NCI-H774 (cell line): ENCODE results near the gene LOXL4.

Experiments used
- DNase-seq: peaks from one replicate; lab custom pipeline; 2025; lab: John Stamatoyannopoulos, UW

The LOXL4 gene

GRCh38 chr10:98263088-98263487 is 4.9 kb downstream of the LOXL4 start:
- no peak for DNase-seq

- no peak for DNase-seq
Observed at GRCh38 chr10:98262571-98262970, 5.4 kb downstream of the LOXL4 start.

GRCh38 chr10:98261436-98262277 is 6.3 kb downstream of the LOXL4 start:
- DNase-seq, result no peak

- no peak for DNase-seq
Observed at GRCh38 chr10:98260752-98261151, 7.2 kb downstream of the LOXL4 start.

GRCh38 chr10:98260350-98260749 is 7.6 kb downstream of the LOXL4 start:
- no peak for DNase-seq

- DNase-seq, result no peak
Observed at GRCh38 chr10:98259606-98260315, 8.2 kb downstream of the LOXL4 start.

- no peak for DNase-seq
Observed at GRCh38 chr10:98258683-98259454, 9.1 kb downstream of the LOXL4 start.

- DNase-seq, result no peak
Observed at GRCh38 chr10:98257961-98258360, 10.0 kb downstream of the LOXL4 start.

GRCh38 chr10:98257198-98257597 is 10.8 kb downstream of the LOXL4 start:
- no peak for DNase-seq

- no peak for DNase-seq
Observed at GRCh38 chr10:98256692-98257091, 11.3 kb downstream of the LOXL4 start.

GRCh38 chr10:98255146-98255877 is 12.7 kb downstream of the LOXL4 start:
- DNase-seq, result no peak

- no peak for DNase-seq
Observed at GRCh38 chr10:98254234-98254974, 13.6 kb downstream of the LOXL4 start.

GRCh38 chr10:98253499-98253898 is 14.5 kb downstream of the LOXL4 start:
- DNase-seq, result no peak

GRCh38 chr10:98252464-98252863 is 15.5 kb downstream of the LOXL4 start:
- DNase-seq, result no peak

GRCh38 chr10:98251399-98251798 is 16.6 kb downstream of the LOXL4 start:
- no peak for DNase-seq

GRCh38 chr10:98249134-98249533 is 18.9 kb downstream of the LOXL4 start:
- DNase-seq, result no peak

GRCh38 chr10:98248018-98248417 is 20.0 kb downstream of the LOXL4 start:
- DNase-seq, result no peak

GRCh38 chr10:98246911-98247805 is 20.8 kb downstream of the LOXL4 start:
- DNase-seq, result no peak

- no peak for DNase-seq
Observed at GRCh38 chr10:98244586-98244985, 23.4 kb downstream of the LOXL4 start.

GRCh38 chr10:98244141-98244540 is 23.9 kb downstream of the LOXL4 start:
- DNase-seq, result no peak
